Measurements from ENCODE around the gene ANKRD17.

The ANKRD17 gene

DNA sequence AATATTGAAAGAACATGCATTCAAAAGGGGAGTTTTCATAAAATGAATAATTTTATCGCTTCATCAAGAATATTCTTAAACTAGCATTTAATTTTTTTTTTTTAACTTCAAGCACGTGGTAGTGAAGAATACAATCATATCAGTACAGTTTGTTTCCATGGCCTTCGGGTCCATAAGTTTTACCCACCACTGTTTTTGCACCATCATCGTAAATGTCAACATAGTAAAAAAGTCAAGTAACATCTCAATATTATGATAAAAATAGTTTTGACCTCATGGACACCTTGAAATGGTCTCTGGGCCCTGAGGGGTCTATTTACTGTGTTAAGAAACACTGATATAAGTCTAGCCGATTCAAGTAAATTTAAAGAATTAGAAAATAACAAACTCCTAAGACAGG, 80.2 kb downstream of the ANKRD17 start:
- DNase-seq (ENCODE audit: low read depth in 1 of 2, low spot score in 1 of 2) = no peak
- in situ Hi-C loops (cut with HindIII; ENCODE audit: low pct_unique_long_range_greater_than_20kb, low sequenced_read_pairs) = no loop called here

DNA sequence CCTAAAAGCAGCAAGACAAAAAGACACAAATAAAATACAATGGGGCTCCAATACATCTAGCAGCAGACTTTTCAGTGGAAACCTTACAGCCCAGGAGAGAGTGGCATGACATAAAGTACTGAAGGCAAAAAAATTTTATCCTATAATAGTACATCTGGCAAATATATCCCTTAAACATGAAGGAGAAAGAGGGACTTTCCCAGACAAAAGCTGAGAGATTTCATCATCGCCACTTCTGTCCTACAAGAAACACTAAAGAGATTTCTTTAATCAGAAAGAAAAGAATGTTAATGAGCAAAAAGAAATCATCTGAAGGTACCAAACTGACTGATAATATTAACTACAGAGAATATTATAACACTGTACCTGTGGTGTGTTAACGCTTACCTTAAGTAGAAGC, 86.4 kb downstream of the ANKRD17 start:
- no peak for DNase-seq (ENCODE audit: low read depth in 1 of 2, low spot score in 1 of 2)
- in situ Hi-C loops (cut with HindIII; ENCODE audit: low pct_unique_long_range_greater_than_20kb, low sequenced_read_pairs) = no loop called here
- TF ChIP-seq JUND (IDR thresholded peaks at IDR 0.05; ENCODE audit: low read depth) = no peak

More for the DNA sequence above, 80.2 kb downstream of the ANKRD17 start:
- TF ChIP-seq JUND (IDR thresholded peaks at IDR 0.05; ENCODE audit: low read depth) = no peak

DNA sequence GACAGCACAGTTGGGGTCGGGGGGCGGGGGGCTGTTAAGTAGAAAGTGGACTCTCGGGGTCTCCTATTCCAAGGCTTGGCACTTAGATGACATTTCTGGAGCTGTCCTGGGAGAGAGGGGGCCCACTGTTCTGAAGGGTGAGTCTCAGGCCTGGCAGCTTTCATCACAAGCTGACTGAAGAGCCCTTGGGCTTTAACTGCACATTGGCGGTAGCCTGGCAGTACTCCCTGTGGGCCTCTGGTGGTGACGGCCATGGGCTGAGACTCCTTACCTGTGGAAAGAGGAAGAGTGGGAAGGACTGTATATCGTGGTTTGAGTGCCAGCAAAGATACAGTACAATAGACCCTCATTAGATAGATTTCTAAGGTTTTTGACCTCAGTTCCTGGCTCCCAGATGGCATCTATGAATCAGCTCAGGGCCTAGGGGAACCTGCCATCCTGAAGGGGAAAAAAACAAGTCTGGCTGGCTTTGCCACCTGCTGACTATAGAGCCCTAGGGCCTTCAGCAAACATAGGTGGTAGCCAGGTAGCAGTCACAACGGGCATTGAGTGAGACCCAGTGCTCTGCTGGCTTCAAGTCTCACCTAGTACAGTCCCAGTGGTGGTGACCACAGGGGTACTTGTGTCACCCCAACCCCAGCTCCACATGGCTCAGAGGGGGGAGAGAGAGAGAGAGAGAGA, 87.9 kb downstream of the ANKRD17 start:
- DNase-seq (ENCODE audit: low read depth in 1 of 2, low spot score in 1 of 2) = peak in 1 of 2 experiments; percentile 87
- TF ChIP-seq JUND (IDR thresholded peaks at IDR 0.05; ENCODE audit: low read depth) = no peak
- in situ Hi-C loops (cut with HindIII; ENCODE audit: low pct_unique_long_range_greater_than_20kb, low sequenced_read_pairs) = no loop called here

DNA sequence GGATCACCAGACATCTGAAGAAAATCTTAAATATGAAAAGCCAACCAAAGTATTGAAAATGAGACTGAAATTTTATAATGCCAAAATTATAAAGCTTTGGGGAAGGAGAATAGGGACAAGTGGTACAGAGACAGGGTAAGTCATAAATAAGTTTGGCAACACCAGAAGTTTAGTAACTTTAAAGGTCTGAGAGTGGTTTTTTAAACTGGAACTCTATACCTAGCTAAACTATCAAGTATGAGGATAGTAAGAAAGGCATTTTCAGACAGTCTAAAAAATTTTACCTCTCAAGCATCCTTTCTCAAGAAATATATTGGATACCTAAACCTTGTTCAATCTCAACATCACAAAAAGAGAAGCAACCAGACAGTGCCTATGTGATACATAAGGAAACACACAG, 92.4 kb downstream of the ANKRD17 start:
- DNase-seq (ENCODE audit: low read depth in 1 of 2, low spot score in 1 of 2) = no peak
- in situ Hi-C loops (cut with HindIII; ENCODE audit: low pct_unique_long_range_greater_than_20kb, low sequenced_read_pairs) = no loop called here
- TF ChIP-seq JUND (IDR thresholded peaks at IDR 0.05; ENCODE audit: low read depth) = no peak

DNA sequence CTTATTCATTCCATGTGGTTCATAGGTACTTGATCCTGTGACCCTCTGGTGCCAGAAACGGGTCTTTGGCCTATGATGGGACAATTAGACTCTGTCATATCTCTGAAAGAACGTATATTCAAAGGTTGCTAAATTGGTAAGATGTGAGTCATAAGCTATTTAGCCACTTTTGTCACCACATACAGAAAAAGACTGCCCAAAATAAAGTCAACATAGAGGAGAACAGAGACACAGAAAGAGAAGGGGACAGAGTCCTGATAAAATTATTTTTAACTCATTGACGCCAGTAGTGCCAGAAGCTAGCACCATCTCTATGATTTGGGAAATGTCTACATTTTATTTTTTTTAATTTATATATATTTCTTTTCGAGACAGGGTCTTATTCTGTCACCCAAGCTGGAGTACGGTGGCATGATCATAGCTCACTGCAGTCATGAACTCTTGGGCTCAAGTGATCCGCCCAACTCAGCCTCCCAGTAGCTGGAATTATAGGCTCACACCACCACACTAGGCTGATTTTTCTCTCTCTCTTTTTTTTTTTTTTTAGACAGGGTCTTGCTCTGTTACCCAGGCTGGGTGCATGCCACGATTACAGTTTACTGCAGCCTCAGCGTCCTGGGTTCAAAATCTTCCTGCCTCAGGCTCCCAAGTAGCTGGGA, 96.9 kb downstream of the ANKRD17 start:
- no peak for DNase-seq (ENCODE audit: low read depth in 1 of 2, low spot score in 1 of 2)
- TF ChIP-seq JUND (IDR thresholded peaks at IDR 0.05; ENCODE audit: low read depth) = no peak
- in situ Hi-C loops (cut with HindIII; ENCODE audit: low pct_unique_long_range_greater_than_20kb, low sequenced_read_pairs) = no loop called here

DNA sequence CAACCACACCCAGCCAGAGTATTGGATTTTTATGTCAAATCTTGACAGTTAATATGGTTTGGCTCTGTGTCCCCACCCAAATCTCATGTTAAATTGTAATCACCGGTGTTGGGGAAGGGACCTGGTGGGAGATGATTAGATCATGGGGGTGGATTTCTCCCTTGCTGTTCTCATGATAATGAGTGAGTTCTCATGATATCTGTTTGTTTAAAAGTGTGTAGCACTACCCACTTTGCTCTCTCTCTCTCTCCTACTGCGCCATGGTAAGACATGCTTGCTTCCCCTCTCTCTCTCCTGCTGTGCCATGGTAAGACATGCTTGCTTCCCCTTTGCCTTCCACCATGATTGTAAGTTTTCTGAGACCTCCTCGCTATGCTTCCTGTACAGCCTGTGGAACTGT, 102.2 kb downstream of the ANKRD17 start:
- in situ Hi-C loops (cut with HindIII; ENCODE audit: low pct_unique_long_range_greater_than_20kb, low sequenced_read_pairs) = no loop called here
- TF ChIP-seq JUND (IDR thresholded peaks at IDR 0.05; ENCODE audit: low read depth) = no peak
- DNase-seq (ENCODE audit: low read depth in 1 of 2, low spot score in 1 of 2) = no peak

DNA sequence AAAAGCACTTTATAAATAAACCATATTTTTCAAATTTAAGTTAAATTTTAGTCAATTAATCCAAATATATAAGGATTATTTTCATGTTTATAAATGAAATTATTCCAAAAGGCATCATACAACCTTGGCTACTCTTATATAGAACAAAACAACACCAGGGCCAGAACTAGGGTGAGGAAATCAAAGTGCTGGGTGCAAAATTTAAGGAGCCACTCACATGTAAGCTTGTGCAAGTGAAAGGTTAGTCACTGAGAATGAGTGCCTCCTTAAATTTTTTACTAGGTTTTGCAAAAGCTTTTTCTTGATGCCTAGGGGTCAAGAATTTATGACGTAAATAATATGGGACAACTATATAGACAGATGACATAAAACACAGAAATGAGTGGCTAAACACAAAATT, 105.7 kb downstream of the ANKRD17 start:
- in situ Hi-C loops (cut with HindIII; ENCODE audit: low pct_unique_long_range_greater_than_20kb, low sequenced_read_pairs) = no loop called here
- no peak for DNase-seq (ENCODE audit: low read depth in 1 of 2, low spot score in 1 of 2)
- TF ChIP-seq JUND (IDR thresholded peaks at IDR 0.05; ENCODE audit: low read depth) = no peak

DNA sequence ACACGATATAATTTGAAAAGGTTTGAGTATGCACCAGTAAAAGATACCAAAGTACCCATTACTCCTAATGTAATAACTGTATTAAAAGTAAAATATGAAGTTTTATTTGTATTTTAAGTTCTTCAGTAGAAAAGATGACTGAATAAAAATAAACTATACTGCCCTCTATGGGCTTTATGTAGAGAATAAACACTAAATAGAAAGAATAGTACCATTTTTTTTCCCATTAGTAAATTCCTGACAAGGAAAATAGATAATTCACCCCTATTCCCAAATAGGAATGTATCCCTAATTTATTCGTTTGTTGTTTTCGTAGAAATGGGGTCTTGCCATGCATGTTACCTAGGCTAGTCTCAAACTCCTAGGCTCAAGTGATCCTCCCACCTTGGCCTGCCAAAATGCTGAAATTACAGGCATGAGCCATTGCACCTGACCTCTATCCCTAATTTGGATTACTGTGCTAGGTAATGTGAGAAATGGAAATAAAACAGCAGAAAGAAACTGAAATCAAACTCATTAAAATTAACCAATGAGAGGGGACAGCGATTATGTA, 115.5 kb downstream of the ANKRD17 start:
- no peak for TF ChIP-seq JUND (IDR thresholded peaks at IDR 0.05; ENCODE audit: low read depth)
- in situ Hi-C loops (cut with HindIII; ENCODE audit: low pct_unique_long_range_greater_than_20kb, low sequenced_read_pairs) = no loop called here
- no peak for DNase-seq (ENCODE audit: low read depth in 1 of 2, low spot score in 1 of 2)

DNA sequence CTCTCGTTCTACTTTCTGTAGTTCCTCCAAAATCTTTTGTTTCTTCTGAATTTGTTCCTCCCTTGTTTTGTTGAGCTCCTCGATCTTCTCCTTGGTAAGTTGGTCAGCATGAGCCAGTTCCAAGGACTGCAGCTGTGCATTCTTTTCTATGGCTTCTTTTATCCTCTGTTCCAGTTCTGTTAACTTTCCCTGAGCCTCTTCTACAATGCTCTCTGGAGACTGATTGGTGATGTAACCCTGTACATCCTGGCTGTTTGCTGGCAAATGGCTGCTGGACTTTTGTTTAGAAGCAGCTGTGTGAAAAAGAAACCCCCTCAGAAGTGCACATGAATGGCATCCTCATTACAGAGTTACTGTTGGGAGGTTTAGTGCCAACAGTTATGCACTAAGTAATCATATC, 118.6 kb downstream of the ANKRD17 start:
- no peak for TF ChIP-seq JUND (IDR thresholded peaks at IDR 0.05; ENCODE audit: low read depth)
- in situ Hi-C loops (cut with HindIII; ENCODE audit: low pct_unique_long_range_greater_than_20kb, low sequenced_read_pairs) = no loop called here
- no peak for DNase-seq (ENCODE audit: low read depth in 1 of 2, low spot score in 1 of 2)

DNA sequence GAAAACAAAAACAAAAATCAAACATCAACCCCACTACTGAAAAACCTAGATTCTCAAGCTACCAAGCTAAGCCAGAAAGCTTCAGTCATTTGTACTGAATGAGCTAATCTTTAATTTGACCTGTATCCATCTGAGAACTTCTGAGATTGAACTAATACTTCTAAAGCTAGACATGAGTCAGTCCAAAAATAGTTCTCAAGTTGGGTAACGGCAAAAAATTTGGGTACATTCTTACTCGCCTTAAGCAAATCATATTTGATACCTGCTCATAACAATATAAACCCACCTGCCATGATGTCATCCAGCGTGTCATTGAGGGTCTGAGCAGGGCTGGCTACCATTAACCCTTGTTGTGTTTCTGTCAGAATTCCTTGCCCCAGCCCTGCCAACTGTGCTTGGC, 119.4 kb downstream of the ANKRD17 start:
- in situ Hi-C loops (cut with HindIII; ENCODE audit: low pct_unique_long_range_greater_than_20kb, low sequenced_read_pairs) = no loop called here
- no peak for DNase-seq (ENCODE audit: low read depth in 1 of 2, low spot score in 1 of 2)
- TF ChIP-seq JUND (IDR thresholded peaks at IDR 0.05; ENCODE audit: low read depth) = no peak

DNA sequence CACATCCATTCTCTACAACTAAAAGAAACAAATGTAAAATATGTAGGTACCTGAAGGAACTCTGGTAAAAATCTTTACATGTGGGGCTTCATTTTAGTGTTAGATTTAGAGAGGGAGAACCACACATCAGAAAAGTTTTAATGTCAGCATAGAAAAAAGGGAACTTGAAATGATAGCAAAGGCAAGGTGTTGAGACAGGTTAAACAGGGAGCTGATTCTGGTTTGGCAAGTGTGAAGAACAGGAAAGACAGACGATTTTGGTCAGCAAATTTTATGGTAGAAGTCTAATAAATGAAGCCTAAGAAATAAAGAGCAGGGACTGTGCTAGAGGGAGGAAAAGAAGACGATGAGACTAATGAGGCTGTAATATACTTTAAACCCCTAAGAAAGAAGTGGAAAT, 121.5 kb downstream of the ANKRD17 start:
- in situ Hi-C loops (cut with HindIII; ENCODE audit: low pct_unique_long_range_greater_than_20kb, low sequenced_read_pairs) = no loop called here
- no peak for TF ChIP-seq JUND (IDR thresholded peaks at IDR 0.05; ENCODE audit: low read depth)
- DNase-seq (ENCODE audit: low read depth in 1 of 2, low spot score in 1 of 2) = peak in 1 of 2 experiments; percentile 15

DNA sequence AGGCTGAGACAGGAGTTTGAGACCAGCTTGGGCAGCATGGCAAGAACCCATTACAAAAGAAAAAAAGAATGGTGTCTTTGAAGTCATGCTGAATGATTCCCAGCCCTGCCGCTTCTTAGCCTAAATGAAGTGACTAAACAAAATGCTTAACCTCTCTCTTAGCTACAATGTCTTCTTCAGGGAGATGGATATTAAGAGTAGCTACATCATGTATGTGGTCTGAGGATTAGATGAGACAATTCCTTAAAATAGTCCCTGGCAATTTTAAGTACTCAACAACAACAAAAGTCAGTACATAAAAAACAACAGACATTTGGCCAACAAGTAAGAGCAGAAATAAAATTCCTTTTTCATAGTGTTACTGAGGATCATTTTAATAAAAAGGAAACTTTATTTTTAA, 124.8 kb downstream of the ANKRD17 start:
- TF ChIP-seq JUND (IDR thresholded peaks at IDR 0.05; ENCODE audit: low read depth) = no peak
- no peak for DNase-seq (ENCODE audit: low read depth in 1 of 2, low spot score in 1 of 2)
- in situ Hi-C loops (cut with HindIII; ENCODE audit: low pct_unique_long_range_greater_than_20kb, low sequenced_read_pairs) = no loop called here

DNA sequence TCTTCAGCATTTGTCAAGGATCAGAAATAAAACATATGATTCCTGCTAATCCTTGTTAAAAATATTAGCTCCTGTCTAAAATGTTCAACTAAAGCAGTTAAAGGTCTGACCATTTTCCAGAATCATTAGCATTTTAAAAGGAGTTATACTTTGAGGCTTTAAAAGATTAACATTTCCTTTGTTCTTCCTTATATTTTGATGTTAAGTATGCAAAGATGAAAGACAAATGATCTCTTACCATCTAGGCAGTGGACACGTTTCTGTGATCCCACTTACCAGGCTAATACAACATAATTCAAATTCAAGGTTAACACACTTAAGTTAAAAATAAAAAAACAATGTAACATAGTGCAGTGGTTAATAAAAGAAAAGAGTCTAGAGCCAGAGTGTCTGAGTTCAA, 127.3 kb downstream of the ANKRD17 start:
- no peak for TF ChIP-seq JUND (IDR thresholded peaks at IDR 0.05; ENCODE audit: low read depth)
- DNase-seq (ENCODE audit: low read depth in 1 of 2, low spot score in 1 of 2) = no peak
- in situ Hi-C loops (cut with HindIII; ENCODE audit: low pct_unique_long_range_greater_than_20kb, low sequenced_read_pairs) = no loop called here
